BJ (cell line): ENCODE data around the gene RBM42. TPM values are rescaled to one million over a fixed set of nuclear protein-coding genes. Genes with fewer than 3 reads are reported as not detected.

Experiments
- CTCF ChIA-PET: fragments of 350-600 bp; formaldehyde crosslinking; extraction: SDS; loops from one replicate; lab custom pipeline; 2021; ENCODE audit warnings: antibody characterized with exemption, inconsistent platforms; lab: Yijun Ruan, JAX
- POLR2A ChIA-PET: fragments of 300-600 bp; sonication (Branson Sonifier 250); formaldehyde crosslinking; extraction: SDS; loops from one replicate; lab custom pipeline; 2021; ENCODE audit warnings: antibody characterized with exemption; lab: Charles Lee
- DNase-seq: peaks from one replicate; pipeline ENCODE4 v3.0.0-alpha.2; 2011; ENCODE audit warnings: low read depth
- H3K27me3 ChIP-seq: 2 replicates; pipeline ENCODE4 v1.6.0; 2011; ENCODE audit warnings: low read length; ENCODE audit not compliant: control insufficient read depth, insufficient read depth
- H3K36me3 ChIP-seq: 2 replicates; pipeline ENCODE4 v1.5.1; 2011; ENCODE audit warnings: low read length; ENCODE audit not compliant: control insufficient read depth, insufficient read depth
- H3K4me3 ChIP-seq: 2 replicates; pipeline ENCODE4 v1.5.1; 2011; ENCODE audit warnings: low read depth, mild to moderate bottlenecking, control low read depth, low read length
- CTCF ChIP-seq: IDR thresholded peaks from 2 replicates; pipeline ENCODE4 v1.5.1; 2011; ENCODE audit warnings: low read depth, mild to moderate bottlenecking, control low read depth, inconsistent platforms, low read length, moderate library complexity; ENCODE audit not compliant: insufficient read depth
- polyA plus RNA-seq: library from polyadenylated mRNA; depleted of rRNA; stranded (reverse); fragments of >200 nt; gene quantifications from 2 replicates; pipeline ENCODE4 v1.2.3, GENCODE V29; 2011

Gene RBM42
- polyA plus RNA-seq, 1 experiment, result 52.6 TPM

DNA sequence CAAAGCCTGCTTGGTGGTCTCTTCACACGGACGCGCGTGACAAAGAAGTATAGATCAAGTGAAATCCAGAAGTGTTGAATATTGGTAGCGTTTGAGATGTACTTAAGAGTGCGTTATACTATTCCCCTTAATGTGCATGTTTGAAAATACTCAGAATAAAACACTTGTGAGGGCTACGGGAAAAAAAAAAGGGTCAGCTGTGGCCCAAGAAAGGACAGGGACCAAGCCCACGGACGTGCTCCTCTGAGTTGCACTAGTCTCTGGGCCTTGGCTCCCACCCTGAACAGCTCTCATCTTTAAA is 622 bp upstream of the RBM42 start:
- CTCF ChIA-PET, result no interaction called here
- H3K4me3 ChIP-seq, result peak overlapping the region; percentile 65
- H3K36me3 ChIP-seq, result peaks cover 22% of the 10 kb centered on the region
- TF ChIP-seq CTCF, result no peak
- no peaks in the 10 kb centered on the region for H3K27me3 ChIP-seq
- DNase-seq, result no peak
- POLR2A ChIA-PET, result interaction anchor here (0.6 kb wide), 1 partner anchor 68 kb away, joined by 4 read pairs; no protein-coding TSS in a partner anchor

DNA sequence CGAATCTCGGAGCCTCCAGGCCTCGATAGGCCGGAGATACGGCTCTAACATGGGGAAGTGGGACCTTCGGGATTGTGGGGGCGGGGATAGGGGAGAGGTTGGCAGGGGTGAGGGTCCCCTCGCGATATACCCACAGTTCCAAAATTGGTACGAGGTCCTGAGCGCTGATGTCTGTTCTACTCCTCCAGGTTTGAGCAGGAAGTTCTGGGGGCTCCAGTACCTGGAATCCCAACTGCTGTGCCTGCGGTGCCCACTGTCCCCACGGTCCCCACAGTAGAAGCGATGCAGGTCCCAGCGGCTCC is 447 bp downstream of the RBM42 start:
- no peak for DNase-seq
- no peak for TF ChIP-seq CTCF
- Histone ChIP-seq H3K36me3 (peaks cover 31% of the 10 kb centered on the region), H3K27me3 (no peaks in the 10 kb centered on the region), H3K4me3 (peak overlapping the region; percentile 65)
- ChIA-PET POLR2A (no interaction called here), CTCF (interaction anchor here (1.0 kb wide), 1 partner anchor 9 kb away, joined by 6 read pairs; no protein-coding TSS in a partner anchor)

DNA sequence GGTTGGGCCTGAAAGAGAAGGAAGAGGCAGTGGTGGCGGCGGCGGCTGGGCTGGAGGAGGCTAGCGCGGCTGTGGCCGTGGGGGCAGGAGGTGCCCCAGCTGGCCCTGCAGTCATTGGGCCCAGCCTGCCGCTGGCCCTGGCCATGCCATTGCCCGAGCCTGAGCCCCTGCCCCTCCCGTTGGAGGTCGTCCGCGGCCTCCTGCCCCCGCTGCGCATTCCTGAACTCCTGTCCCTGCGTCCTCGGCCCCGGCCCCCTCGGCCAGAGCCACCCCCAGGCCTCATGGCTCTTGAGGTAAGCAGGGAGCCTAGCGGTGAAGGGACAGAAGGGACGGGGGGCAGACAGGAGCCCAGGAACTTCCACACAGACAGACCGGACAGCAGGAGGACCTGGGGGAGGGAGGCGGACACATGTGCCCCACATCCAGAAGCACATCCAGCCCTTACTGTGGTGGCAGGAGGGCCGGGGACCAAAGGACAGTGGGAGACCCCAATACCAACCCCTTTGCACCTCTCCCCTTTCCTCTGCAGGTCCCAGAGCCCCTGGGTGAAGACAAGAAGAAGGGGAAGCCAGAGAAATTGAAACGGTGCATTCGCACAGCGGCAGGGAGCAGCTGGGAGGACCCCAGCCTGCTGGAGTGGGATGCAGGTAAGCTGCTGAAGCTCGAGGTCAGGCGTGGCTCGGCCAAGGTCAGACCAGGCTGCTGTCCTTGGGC is 5.0 kb downstream of the RBM42 start:
- H3K4me3 ChIP-seq, result no peak overlapping the region
- CTCF ChIA-PET, result no interaction called here
- TF ChIP-seq CTCF, result no peak
- peaks cover 49% of the 10 kb centered on the region for H3K36me3 ChIP-seq
- H3K27me3 ChIP-seq, result no peaks in the 10 kb centered on the region
- POLR2A ChIA-PET, result no interaction called here
- no peak for DNase-seq

- peaks cover 39% of the 10 kb centered on the region for H3K36me3 ChIP-seq
- POLR2A ChIA-PET, result no interaction called here
- CTCF ChIA-PET, result no interaction called here
Observed at GRCh38 chr19:35636651-35637050, 7.8 kb downstream of the RBM42 start.

DNA sequence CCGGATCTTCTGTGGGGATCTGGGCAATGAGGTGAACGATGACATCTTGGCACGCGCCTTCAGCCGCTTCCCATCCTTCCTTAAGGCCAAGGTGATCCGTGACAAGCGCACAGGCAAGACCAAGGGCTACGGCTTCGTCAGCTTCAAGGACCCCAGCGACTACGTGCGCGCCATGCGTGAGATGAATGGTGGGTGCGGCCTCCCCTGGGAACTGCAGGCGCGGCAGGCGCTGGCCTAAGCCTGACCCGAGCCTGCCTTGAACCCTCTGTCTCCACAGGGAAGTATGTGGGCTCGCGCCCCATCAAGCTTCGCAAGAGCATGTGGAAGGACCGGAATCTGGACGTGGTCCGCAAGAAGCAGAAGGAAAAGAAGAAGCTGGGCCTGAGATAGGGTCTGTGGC is 8.3 kb downstream of the RBM42 start:
- no peak for DNase-seq
- CTCF ChIA-PET, result interaction anchor here (2.1 kb wide), 1 partner anchor 8 kb away, joined by 6 read pairs; no protein-coding TSS in a partner anchor

More at GRCh38 chr19:35636651-35637050, 7.8 kb downstream of the RBM42 start:
- no peak for DNase-seq
- H3K27me3 ChIP-seq, result no peaks in the 10 kb centered on the region
- H3K4me3 ChIP-seq, result no peak overlapping the region
- no peak for TF ChIP-seq CTCF

More for the DNA sequence above, 8.3 kb downstream of the RBM42 start:
- POLR2A ChIA-PET, result no interaction called here
- Histone ChIP-seq H3K36me3 (peaks cover 35% of the 10 kb centered on the region), H3K27me3 (no peaks in the 10 kb centered on the region), H3K4me3 (no peak overlapping the region)
- TF ChIP-seq CTCF, result no peak
